Kidney epithelial cell (primary cell): ENCODE measurements around the gene ZNF230. TPM values are rescaled to one million over a fixed set of nuclear protein-coding genes. Genes with fewer than 3 reads are reported as not detected.

Experiments used
- DNase-seq: peaks from one replicate; pipeline ENCODE4 v3.0.0-alpha.2; 2010; ENCODE audit warnings: low read depth
- H3K27me3 ChIP-seq: 2 replicates; pipeline ENCODE4 v1.6.0; 2011; ENCODE audit warnings: low read length; ENCODE audit not compliant: control insufficient read depth, insufficient read depth
- H3K36me3 ChIP-seq: 2 replicates; pipeline ENCODE4 v1.5.1; 2011; ENCODE audit warnings: low read length; ENCODE audit not compliant: control insufficient read depth, insufficient read depth
- H3K4me3 ChIP-seq: 2 replicates; pipeline ENCODE4 v1.5.1; 2011; ENCODE audit warnings: low read depth, mild to moderate bottlenecking, control low read depth, low read length
- CTCF ChIP-seq: IDR thresholded peaks from 2 replicates; pipeline ENCODE4 v1.5.1; 2011; ENCODE audit warnings: mild to moderate bottlenecking, moderate library complexity, low read length, control low read depth, inconsistent platforms; ENCODE audit not compliant: insufficient read depth, poor library complexity, severe bottlenecking
- total RNA-seq: library from RNA; depleted of rRNA; stranded (reverse); fragments of >200 nt; gene quantifications from 2 replicates; pipeline ENCODE4 v1.2.3, GENCODE V29; 2015

ZNF230 gene
- total RNA-seq, 1 donor from 2014 or later: 2.9 TPM

- peak within 1 kb of the TSS; percentile 83 for H3K4me3 ChIP-seq
- no peak for TF ChIP-seq CTCF
- peak; percentile 78 for DNase-seq
- H3K36me3 ChIP-seq: peaks cover 2% of the 10 kb centered on the region
- no peaks in the 10 kb centered on the region for H3K27me3 ChIP-seq
Measured at GRCh38 chr19:44051650-44052402, 49.1 kb downstream of the ZNF230 start, which contains the start of gene ZNF223. TSS of gene ZNF223 (plus strand) at chr19:44052036. CDS start at chr19:44055177, 3,141 bp downstream.

- H3K36me3 ChIP-seq: peaks cover 2% of the 10 kb centered on the region
- TF ChIP-seq CTCF: no peak
Measured at GRCh38 chr19:44055870-44056269, 53.1 kb downstream of the ZNF230 start.

GRCh38 chr19:44059229-44059628 is 56.5 kb downstream of the ZNF230 start:
- no peak for DNase-seq
- no peak for TF ChIP-seq CTCF

More at GRCh38 chr19:44055870-44056269, 53.1 kb downstream of the ZNF230 start:
- Histone ChIP-seq H3K4me3 (no peak overlapping the region), H3K27me3 (no peaks in the 10 kb centered on the region)
- DNase-seq: no peak

GRCh38 chr19:44061038-44061437 is 58.3 kb downstream of the ZNF230 start:
- Histone ChIP-seq H3K27me3 (no peaks in the 10 kb centered on the region), H3K4me3 (no peak overlapping the region), H3K36me3 (peaks cover under 1% of the 10 kb centered on the region)
- DNase-seq: no peak
- TF ChIP-seq CTCF: no peak

More at GRCh38 chr19:44059229-44059628, 56.5 kb downstream of the ZNF230 start:
- Histone ChIP-seq H3K36me3 (peaks cover 2% of the 10 kb centered on the region), H3K4me3 (no peak overlapping the region), H3K27me3 (no peaks in the 10 kb centered on the region)

Other genes with a start within 250 kb of the ZNF230 start
- gene SMG9, start 248.0 kb upstream of the ZNF230 start, total RNA-seq: 22.1 and 27.7 TPM in 2 replicates
- 8.8 and 10.8 TPM in 2 replicates for gene KCNN4, start 222.0 kb upstream of the ZNF230 start, total RNA-seq
- 0.41 and 0.63 TPM in 2 replicates for gene LYPD5, start 200.5 kb upstream of the ZNF230 start, total RNA-seq
- gene ZNF283, start 175.6 kb upstream of the ZNF230 start, total RNA-seq: 3.8 and 4.0 TPM in 2 replicates
- gene ZNF404, start 119.0 kb upstream of the ZNF230 start, total RNA-seq: 1.0 and 2.7 TPM in 2 replicates
- 10.8 and 12.3 TPM in 2 replicates for gene ZNF45, start 67.7 kb upstream of the ZNF230 start, total RNA-seq
- gene ZNF221, start 51.7 kb upstream of the ZNF230 start, total RNA-seq: 3.6 and 6.1 TPM in 2 replicates
- gene ZNF155, start 18.8 kb upstream of the ZNF230 start, total RNA-seq: 4.2 and 5.8 TPM in 2 replicates
- gene ZNF222, start 22.4 kb downstream of the ZNF230 start, total RNA-seq: 2.3 and 3.3 TPM in 2 replicates
- gene ZNF223, start 49.1 kb downstream of the ZNF230 start, total RNA-seq: 3.6 and 4.9 TPM in 2 replicates
- gene ZNF284, start 69.2 kb downstream of the ZNF230 start, total RNA-seq: 1.1 and 1.5 TPM in 2 replicates
- gene ZNF224, start 91.4 kb downstream of the ZNF230 start, total RNA-seq: 7.3 and 8.2 TPM in 2 replicates
- gene ZNF225, start 110.4 kb downstream of the ZNF230 start, total RNA-seq: 1.9 and 2.2 TPM in 2 replicates
- 4.7 and 5.7 TPM in 2 replicates for gene ZNF234, start 138.6 kb downstream of the ZNF230 start, total RNA-seq
- gene ZNF226, start 162.1 kb downstream of the ZNF230 start, total RNA-seq: 11.2 and 26.8 TPM in 2 replicates
- 5.7 and 10.1 TPM in 2 replicates for gene ZNF227, start 209.6 kb downstream of the ZNF230 start, total RNA-seq